Measurements from ENCODE around the gene RSPH1. TPM values are rescaled to one million over a fixed set of nuclear protein-coding genes. Genes with fewer than 3 reads are reported as not detected.
A peak's percentile ranks its signal among the peaks of the same experiment; 100 is the strongest.

The RSPH1 gene
- total RNA-seq, 1 donor from 2014 or later: 0.10 TPM

- no peak for DNase-seq
Measured at GRCh38 chr21:42443876-42444744, 51.9 kb downstream of the RSPH1 start.

GRCh38 chr21:42443181-42443785, 52.7 kb downstream of the RSPH1 start:
- DNase-seq: no peak

- no peak for DNase-seq
Measured at GRCh38 chr21:42441963-42442362, 54.1 kb downstream of the RSPH1 start.

- no peak for DNase-seq
Measured at GRCh38 chr21:42440187-42440792, 55.7 kb downstream of the RSPH1 start.

- DNase-seq: no peak
Measured at GRCh38 chr21:42439284-42440186, 56.5 kb downstream of the RSPH1 start.

GRCh38 chr21:42438316-42439205, 57.5 kb downstream of the RSPH1 start:
- DNase-seq: no peak

GRCh38 chr21:42437786-42438185, 58.2 kb downstream of the RSPH1 start:
- peak; percentile 48 for DNase-seq

GRCh38 chr21:42436914-42437313, 59.1 kb downstream of the RSPH1 start:
- no peak for DNase-seq

GRCh38 chr21:42435833-42436232, 60.2 kb downstream of the RSPH1 start:
- DNase-seq: no peak

GRCh38 chr21:42435401-42435800, 60.6 kb downstream of the RSPH1 start:
- DNase-seq: no peak

- no peak for DNase-seq
Measured at GRCh38 chr21:42434884-42435283, 61.1 kb downstream of the RSPH1 start.

GRCh38 chr21:42433946-42434551, 62.0 kb downstream of the RSPH1 start:
- no peak for DNase-seq

GRCh38 chr21:42432695-42433094, 63.3 kb downstream of the RSPH1 start:
- DNase-seq: no peak

- no peak for DNase-seq
Measured at GRCh38 chr21:42431196-42431595, 64.8 kb downstream of the RSPH1 start.

- DNase-seq: no peak
Measured at GRCh38 chr21:42430521-42430920, 65.5 kb downstream of the RSPH1 start.

GRCh38 chr21:42429856-42430255, 66.2 kb downstream of the RSPH1 start:
- peak; percentile 36 for DNase-seq

GRCh38 chr21:42429021-42429420, 67.0 kb downstream of the RSPH1 start:
- DNase-seq: no peak

GRCh38 chr21:42427809-42428419, 68.1 kb downstream of the RSPH1 start:
- no peak for DNase-seq

GRCh38 chr21:42426876-42427480, 69.0 kb downstream of the RSPH1 start:
- DNase-seq: no peak

GRCh38 chr21:42426424-42426823, 69.6 kb downstream of the RSPH1 start:
- no peak for DNase-seq

Measured in tongue (tissue), 2 donors.